Activated T-helper 1 cell treated with anti-CD3 and anti-CD28 coated beads, Interleukin-12 subunit alpha, Interleukin-12 subunit beta, Interleukin-2, Interleukin-4 antibody, amounts not matched to agents 30 ng/mL and 10 ng/mL and 1 ng/mL, durations not matched to agents 14 hours and 24 hours and 36 hours (primary cell): ENCODE results near the gene NFS1. TPM values are rescaled to one million over a fixed set of nuclear protein-coding genes. Genes with fewer than 3 reads are reported as not detected.
"Not testable (repeated sequence)": the region's sequence is repeated elsewhere in the genome, so short reads cannot be mapped to it uniquely, and the experiment has no call there.

Experiments
- DNase-seq: peaks from one replicate; pipeline ENCODE4 v3.0.0; 2021; ENCODE audit warnings: low spot score
- H3K27ac Mint-ChIP-seq: one replicate; pipeline ENCODE4 v1.8.0; 2021; ENCODE audit warnings: mild to moderate bottlenecking, mixed read lengths
- H3K27me3 Mint-ChIP-seq: one replicate; pipeline ENCODE4 v1.8.0; 2022; ENCODE audit warnings: mild to moderate bottlenecking, moderate library complexity, mixed read lengths; ENCODE audit not compliant: insufficient read depth
- H3K36me3 Mint-ChIP-seq: one replicate; pipeline ENCODE4 v1.8.0; 2021; ENCODE audit warnings: low read depth, mixed read lengths
- H3K4me1 Mint-ChIP-seq: one replicate; pipeline ENCODE4 v1.8.0; 2021; ENCODE audit warnings: low read depth, mixed read lengths
- H3K4me3 Mint-ChIP-seq: one replicate; pipeline ENCODE4 v1.8.0; 2021; ENCODE audit warnings: mild to moderate bottlenecking, moderate library complexity, mixed read lengths
- H3K9me3 Mint-ChIP-seq: one replicate; pipeline ENCODE4 v1.8.0; 2021; ENCODE audit warnings: mixed read lengths
- intact Hi-C: fragments of 100-400 bp; cut with micrococcal nuclease; formaldehyde crosslinking; loops from one replicate; pipeline ENCODE4 v1.15.1; 2024
- total RNA-seq: library from RNA; stranded (reverse); gene quantifications from 2 replicates; pipeline ENCODE4 v1.2.3, GENCODE V29; 2022

The NFS1 gene
- total RNA-seq, 1 donor from 2014 or later, result 35.7 TPM

GRCh38 chr20:35699957-35700624 is 939 bp upstream of the NFS1 start:
- peak overlapping the region; percentile 92 for H3K4me3 Mint-ChIP-seq
- no peaks in the 10 kb centered on the region for H3K9me3 Mint-ChIP-seq
- H3K36me3 Mint-ChIP-seq, result peaks cover 49% of the 10 kb centered on the region
- H3K27ac Mint-ChIP-seq, result peak overlapping the region; percentile 94
- H3K27me3 Mint-ChIP-seq, result no peaks in the 10 kb centered on the region
- peaks cover 38% of the 10 kb centered on the region for H3K4me1 Mint-ChIP-seq
- intact Hi-C loops, result loop anchor here (1.0 to 5.0 kb wide), 9 partner anchors 13 to 254 kb away; partner anchors contain the start of genes CPNE1, ERGIC3, PHF20 and RBM12
- no peak for DNase-seq

DNA sequence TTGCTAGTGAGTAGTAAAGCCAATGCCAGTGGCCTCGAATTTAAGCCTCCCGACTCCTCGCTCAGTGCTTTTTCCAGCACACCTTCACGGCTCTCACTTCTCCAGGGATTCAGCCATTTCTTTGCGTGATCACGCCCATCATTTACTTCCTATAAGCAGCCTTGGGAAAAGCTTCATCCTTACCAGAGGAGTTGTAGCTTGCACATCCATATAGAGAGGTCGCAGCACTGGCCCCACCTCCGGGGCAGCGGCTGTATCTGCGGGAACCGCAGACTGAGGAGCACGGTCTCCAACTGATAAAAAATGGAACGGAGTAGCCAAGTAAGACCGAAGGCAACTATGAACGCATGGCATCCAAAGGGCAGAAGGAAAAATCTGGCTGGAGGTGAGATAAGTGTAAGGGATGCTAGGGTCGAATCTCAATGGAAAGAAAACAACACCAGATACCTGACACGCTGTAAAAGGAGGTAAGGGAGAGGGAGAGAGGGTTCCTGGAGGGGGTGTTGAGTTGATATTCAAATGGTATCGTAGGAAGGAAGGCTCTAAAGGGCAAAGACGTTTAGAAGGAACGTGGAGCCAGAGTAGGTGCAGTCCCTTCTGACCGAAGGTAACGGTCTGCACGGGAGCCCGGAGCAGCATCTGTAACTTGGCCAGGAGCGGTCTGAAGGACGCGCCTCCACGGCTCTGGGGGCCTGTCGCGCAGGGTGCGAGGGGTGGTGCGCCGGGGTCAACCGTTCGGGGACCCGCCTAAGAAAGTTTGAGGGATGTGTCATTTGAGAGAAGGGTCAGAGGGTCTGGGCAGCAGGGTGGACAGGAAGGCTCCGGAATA is 640 bp downstream of the NFS1 start:
- no peak for DNase-seq
- intact Hi-C loops, result loop anchor here (1.0 to 5.0 kb wide), 10 partner anchors 14 to 256 kb away; partner anchors contain the start of genes CPNE1, ERGIC3, PHF20 and RBM12
- Mint-ChIP-seq H3K9me3 (no peaks in the 10 kb centered on the region), H3K4me3 (peak overlapping the region; percentile 92), H3K36me3 (peaks cover 34% of the 10 kb centered on the region), H3K27ac (peak overlapping the region; percentile 86), H3K4me1 (peaks cover 33% of the 10 kb centered on the region), H3K27me3 (no peaks in the 10 kb centered on the region)

- no peaks in the 10 kb centered on the region for H3K27me3 Mint-ChIP-seq
- peaks cover 34% of the 10 kb centered on the region for H3K36me3 Mint-ChIP-seq
- H3K9me3 Mint-ChIP-seq, result no peaks in the 10 kb centered on the region
- intact Hi-C loops, result loop anchor here (1.0 to 5.0 kb wide), 6 partner anchors 15 to 235 kb away; partner anchors contain the start of genes PHF20 and RBM39
- H3K27ac Mint-ChIP-seq, result peak overlapping the region; percentile 46
- DNase-seq, result no peak
- H3K4me1 Mint-ChIP-seq, result peaks cover 32% of the 10 kb centered on the region
- H3K4me3 Mint-ChIP-seq, result peak overlapping the region; percentile 92
Measured at GRCh38 chr20:35697696-35698297, 1.4 kb downstream of the NFS1 start.

DNA sequence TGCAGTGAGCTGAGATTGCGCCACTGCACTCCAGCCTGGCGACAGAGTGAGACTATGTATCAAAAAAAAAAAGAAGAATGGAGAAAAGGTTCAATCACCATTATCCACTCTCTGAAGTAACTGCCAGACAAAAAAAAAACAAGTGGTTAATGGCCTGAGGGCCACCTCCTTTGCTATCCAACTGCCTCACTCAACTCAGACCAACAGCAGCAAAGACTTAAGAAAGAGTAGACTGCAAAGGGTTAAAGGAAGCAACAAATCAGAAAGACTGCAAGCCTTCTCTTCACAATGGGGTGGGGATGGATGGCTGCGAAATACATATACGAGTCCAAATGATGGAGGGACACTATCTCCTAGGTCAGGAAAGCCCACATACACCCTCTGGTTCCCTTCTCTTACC is 3.2 kb downstream of the NFS1 start:
- Mint-ChIP-seq H3K4me3 (peak overlapping the region; percentile 4), H3K4me1 (peaks cover 30% of the 10 kb centered on the region), H3K27ac (no peak overlapping the region), H3K9me3 (no peaks in the 10 kb centered on the region), H3K36me3 (peaks cover 26% of the 10 kb centered on the region), H3K27me3 (no peaks in the 10 kb centered on the region)
- DNase-seq, result no peak
- intact Hi-C loops, result loop anchor here (5.0 kb wide), 1 partner anchor 186 kb away; no protein-coding TSS in a partner anchor

- H3K36me3 Mint-ChIP-seq, result peaks cover 28% of the 10 kb centered on the region
- no peak overlapping the region for H3K27ac Mint-ChIP-seq
- no peaks in the 10 kb centered on the region for H3K9me3 Mint-ChIP-seq
- DNase-seq, result no peak
- intact Hi-C loops, result loop anchor here (5.0 kb wide), 1 partner anchor 187 kb away; no protein-coding TSS in a partner anchor
- no peaks in the 10 kb centered on the region for H3K27me3 Mint-ChIP-seq
- no peak overlapping the region for H3K4me3 Mint-ChIP-seq
- peaks cover 24% of the 10 kb centered on the region for H3K4me1 Mint-ChIP-seq
Measured at GRCh38 chr20:35695245-35695749, 3.9 kb downstream of the NFS1 start.

DNA sequence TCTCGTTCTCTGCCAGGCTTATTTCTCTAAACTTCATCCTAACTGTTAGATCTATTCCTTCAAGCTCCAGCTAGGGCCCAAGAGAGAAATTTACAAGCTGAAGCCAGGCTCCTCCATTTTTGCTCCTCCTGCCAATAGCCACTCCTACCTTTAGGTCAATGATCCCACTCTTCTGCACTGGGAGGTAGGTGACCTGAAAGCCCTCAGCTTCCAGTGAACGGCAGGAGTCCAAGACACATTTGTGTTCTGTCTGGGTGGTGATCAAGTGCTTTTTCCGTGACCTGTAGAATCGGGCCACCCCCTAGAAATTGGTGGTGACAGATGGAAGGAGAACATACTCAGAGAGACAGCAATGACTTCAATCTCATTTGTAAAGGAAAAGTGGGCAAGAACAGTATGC is 8.9 kb downstream of the NFS1 start:
- H3K4me1 Mint-ChIP-seq, result no peaks in the 10 kb centered on the region

GRCh38 chr20:35686872-35687271 is 12.3 kb downstream of the NFS1 start:
- H3K4me3 Mint-ChIP-seq, H3K9me3 Mint-ChIP-seq, H3K27ac Mint-ChIP-seq, intact Hi-C loops, H3K4me1 Mint-ChIP-seq, H3K27me3 Mint-ChIP-seq, DNase-seq: not testable (repeated sequence)
- peaks cover 26% of the 10 kb centered on the region for H3K36me3 Mint-ChIP-seq

More for the DNA sequence above, 8.9 kb downstream of the NFS1 start:
- Mint-ChIP-seq H3K9me3 (no peaks in the 10 kb centered on the region), H3K27ac (no peak overlapping the region), H3K4me3 (no peak overlapping the region), H3K36me3 (peaks cover 33% of the 10 kb centered on the region), H3K27me3 (no peaks in the 10 kb centered on the region)
- intact Hi-C loops, result no loop called here
- no peak for DNase-seq

DNA sequence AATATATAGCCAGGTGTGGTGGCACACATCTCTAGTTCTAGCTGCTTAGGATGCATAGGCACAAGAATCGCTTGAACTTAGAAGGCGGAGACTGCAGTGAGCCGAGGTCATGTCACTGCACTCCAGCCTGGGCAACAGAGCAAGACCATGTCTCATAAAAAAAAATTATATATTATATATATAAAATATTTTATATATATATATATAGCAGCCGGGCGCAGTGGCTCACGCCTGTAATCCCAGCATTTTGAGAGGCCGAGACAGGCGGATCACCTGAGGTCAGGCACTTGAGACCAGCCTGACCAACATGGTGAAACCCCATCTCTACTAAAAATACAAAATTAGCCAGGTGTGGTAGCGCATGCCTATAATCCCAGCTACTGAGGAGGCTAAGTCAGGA is 13.8 kb downstream of the NFS1 start:
- H3K9me3 Mint-ChIP-seq, H3K27me3 Mint-ChIP-seq, H3K4me1 Mint-ChIP-seq, H3K27ac Mint-ChIP-seq, DNase-seq, intact Hi-C loops, H3K4me3 Mint-ChIP-seq: not testable (repeated sequence)
- peaks cover 24% of the 10 kb centered on the region for H3K36me3 Mint-ChIP-seq

DNA sequence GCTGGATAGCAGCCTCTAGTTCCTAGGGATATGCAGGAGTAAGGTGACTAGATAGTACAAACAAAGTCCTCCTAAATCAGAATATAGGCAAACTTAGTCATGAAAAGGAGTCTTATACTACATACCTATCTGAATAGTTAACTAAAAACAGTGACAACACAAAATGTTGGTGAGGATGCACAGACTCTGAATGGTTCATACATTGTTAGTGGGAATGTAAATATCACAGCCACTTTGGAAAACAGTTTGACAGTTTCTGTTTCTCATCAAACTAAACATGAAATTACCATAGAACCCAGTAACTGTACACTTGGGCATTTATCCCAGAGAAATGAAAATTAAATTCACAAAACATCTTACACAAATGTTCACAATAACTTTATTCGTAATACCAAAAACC is 17.2 kb downstream of the NFS1 start:
- Mint-ChIP-seq H3K4me3 (no peak overlapping the region), H3K27ac (no peak overlapping the region), H3K9me3 (no peaks in the 10 kb centered on the region), H3K36me3 (peaks cover 11% of the 10 kb centered on the region), H3K27me3 (no peaks in the 10 kb centered on the region), H3K4me1 (no peaks in the 10 kb centered on the region)
- no peak for DNase-seq
- intact Hi-C loops, result no loop called here

DNA sequence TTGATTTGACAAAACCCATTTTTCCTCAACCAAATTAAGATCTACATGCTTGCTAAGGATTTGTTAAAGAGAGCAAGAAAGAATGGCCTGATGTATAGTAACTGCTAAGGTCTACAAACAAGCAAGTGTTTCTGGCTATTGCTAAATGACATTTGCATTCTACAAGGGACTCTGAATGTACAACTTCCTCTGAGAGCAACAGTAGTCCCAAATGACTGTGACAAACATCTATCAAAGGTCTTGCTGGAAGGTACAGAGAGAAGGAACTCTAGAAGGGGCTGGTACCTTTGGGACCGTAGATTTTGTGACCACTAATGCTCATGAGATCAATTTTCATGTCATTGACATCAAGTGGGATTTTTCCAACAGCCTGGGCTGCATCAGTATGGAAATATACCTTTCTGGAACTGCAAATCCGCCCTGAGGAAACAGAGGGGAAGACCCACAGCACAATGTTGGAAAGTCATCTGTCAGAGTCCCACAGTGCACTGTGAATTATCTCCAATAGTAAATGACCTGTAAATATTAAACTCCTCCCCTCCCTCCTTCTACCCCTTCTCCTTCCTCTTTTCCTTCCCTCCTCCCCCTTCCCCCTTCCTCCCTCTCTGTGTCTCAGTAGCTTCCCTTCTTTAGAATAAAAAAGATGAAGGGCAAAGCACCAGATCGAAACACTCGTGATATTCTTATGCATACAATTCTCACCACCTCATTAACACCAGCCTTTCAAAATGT is 18.5 kb downstream of the NFS1 start:
- intact Hi-C loops, result no loop called here
- Mint-ChIP-seq H3K36me3 (peaks cover 8% of the 10 kb centered on the region), H3K27ac (no peak overlapping the region), H3K27me3 (no peaks in the 10 kb centered on the region), H3K4me3 (no peak overlapping the region), H3K9me3 (no peaks in the 10 kb centered on the region), H3K4me1 (no peaks in the 10 kb centered on the region)
- DNase-seq, result no peak

- Mint-ChIP-seq H3K4me3 (no peak overlapping the region), H3K36me3 (peaks cover 24% of the 10 kb centered on the region), H3K27ac (no peak overlapping the region), H3K27me3 (no peaks in the 10 kb centered on the region), H3K4me1 (no peaks in the 10 kb centered on the region), H3K9me3 (no peaks in the 10 kb centered on the region)
- intact Hi-C loops, result no loop called here
- DNase-seq, result no peak
Measured at GRCh38 chr20:35674921-35675320, 24.2 kb downstream of the NFS1 start.

DNA sequence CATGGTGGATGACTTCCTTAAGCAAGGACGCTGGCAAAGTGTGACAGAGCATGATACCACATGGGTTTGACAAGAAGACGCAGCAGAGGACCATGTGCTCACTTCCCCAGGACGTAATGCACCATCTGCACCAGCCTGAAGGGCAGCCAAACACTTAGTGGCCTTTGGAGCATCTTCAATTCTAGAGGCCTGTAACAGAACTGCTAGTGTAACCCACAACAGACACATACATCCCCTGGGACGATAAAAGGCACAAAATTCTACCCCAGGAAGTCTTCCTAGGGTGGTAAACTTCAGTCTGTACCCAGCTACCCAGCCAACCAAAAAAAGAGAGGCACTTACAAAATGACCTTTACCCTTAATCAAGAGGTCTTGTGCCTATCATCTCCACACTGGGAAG is 25.3 kb downstream of the NFS1 start:
- Mint-ChIP-seq H3K27me3 (no peaks in the 10 kb centered on the region), H3K9me3 (no peaks in the 10 kb centered on the region), H3K4me1 (no peaks in the 10 kb centered on the region), H3K36me3 (peaks cover 34% of the 10 kb centered on the region), H3K4me3 (no peak overlapping the region), H3K27ac (no peak overlapping the region)
- DNase-seq, result no peak
- intact Hi-C loops, result no loop called here
